ENCODE measurements around the gene ZMYM3.

ZMYM3 gene

GRCh38 chrX:71252221-71252620, 1.7 kb downstream of the ZMYM3 start:
- no peak for DNase-seq

- DNase-seq: no peak
These were observed 2.4 kb downstream of the ZMYM3 start for GRCh38 chrX:71251466-71251973.

- no peak for DNase-seq
These were observed 3.1 kb downstream of the ZMYM3 start for GRCh38 chrX:71250841-71251240.

- DNase-seq: no peak
These were observed 8.8 kb downstream of the ZMYM3 start for GRCh38 chrX:71245159-71245558.

- no peak for DNase-seq
These were observed 9.4 kb downstream of the ZMYM3 start for GRCh38 chrX:71244359-71245128.

GRCh38 chrX:71241301-71241700, 12.6 kb downstream of the ZMYM3 start:
- DNase-seq: no peak

- no peak for DNase-seq
These were observed 14.2 kb downstream of the ZMYM3 start for GRCh38 chrX:71239781-71240180.

- no peak for DNase-seq
These were observed 17.1 kb downstream of the ZMYM3 start for GRCh38 chrX:71236836-71237235.

- DNase-seq: no peak
These were observed 18.5 kb downstream of the ZMYM3 start for GRCh38 chrX:71235482-71235881.

GRCh38 chrX:71228063-71228642, 25.8 kb downstream of the ZMYM3 start:
- DNase-seq: no peak

GRCh38 chrX:71227370-71228062, 26.4 kb downstream of the ZMYM3 start:
- no peak for DNase-seq

GRCh38 chrX:71225676-71226075, 28.3 kb downstream of the ZMYM3 start:
- DNase-seq: no peak

GRCh38 chrX:71225009-71225408, 28.9 kb downstream of the ZMYM3 start:
- no peak for DNase-seq

- DNase-seq: no peak
These were observed 29.7 kb downstream of the ZMYM3 start for GRCh38 chrX:71224098-71224708.

- DNase-seq: no peak
These were observed 31.0 kb downstream of the ZMYM3 start, which contains the start of gene GJB1 for GRCh38 chrX:71222929-71223328. TSS of gene GJB1 (plus strand) at chrX:71223224. CDS start at chrX:71223708, 484 bp downstream.

GRCh38 chrX:71221145-71221544, 32.8 kb downstream of the ZMYM3 start:
- DNase-seq: no peak

GRCh38 chrX:71217298-71217697, 36.6 kb downstream of the ZMYM3 start:
- no peak for DNase-seq

GRCh38 chrX:71216485-71216884, 37.5 kb downstream of the ZMYM3 start:
- DNase-seq: no peak

GRCh38 chrX:71215338-71215912, 38.5 kb downstream of the ZMYM3 start:
- no peak for DNase-seq

- no peak for DNase-seq
These were observed 39.2 kb downstream of the ZMYM3 start for GRCh38 chrX:71214604-71215337.

- DNase-seq: no peak
These were observed 39.8 kb downstream of the ZMYM3 start for GRCh38 chrX:71214152-71214551.

- DNase-seq: no peak
These were observed 41.4 kb downstream of the ZMYM3 start for GRCh38 chrX:71212536-71212935.

All from NCI-H524 (cell line).